Keratinocyte (primary cell): ENCODE results near the gene ADAMTS16.

ENCODE experiments used
- EZH2 ChIP-seq: IDR thresholded peaks from one replicate; pipeline ENCODE4 v1.6.1; 2012; ENCODE audit warnings: inconsistent platforms, mild to moderate bottlenecking, low read length, moderate library complexity
- TF ChIP-seq, protein P1 (sequence below), 3 experiments: IDR thresholded peaks in 1 of 3; conservative IDR thresholded peaks in 1 of 3; optimal IDR thresholded peaks in 1 of 3; 2 replicates in 2 of 3; 3 replicates in 1 of 3; pipeline versions ENCODE3 to v1.5.1; 2011; ENCODE audit warnings: low read length in 3 of 3, mild to moderate bottlenecking in 3 of 3, moderate library complexity in 2 of 3, control low read depth in 1 of 3, inconsistent platforms in 1 of 3; ENCODE audit not compliant: insufficient read depth in 2 of 3; ENCODE audit errors: extremely low read depth in 1 of 3

DNA sequence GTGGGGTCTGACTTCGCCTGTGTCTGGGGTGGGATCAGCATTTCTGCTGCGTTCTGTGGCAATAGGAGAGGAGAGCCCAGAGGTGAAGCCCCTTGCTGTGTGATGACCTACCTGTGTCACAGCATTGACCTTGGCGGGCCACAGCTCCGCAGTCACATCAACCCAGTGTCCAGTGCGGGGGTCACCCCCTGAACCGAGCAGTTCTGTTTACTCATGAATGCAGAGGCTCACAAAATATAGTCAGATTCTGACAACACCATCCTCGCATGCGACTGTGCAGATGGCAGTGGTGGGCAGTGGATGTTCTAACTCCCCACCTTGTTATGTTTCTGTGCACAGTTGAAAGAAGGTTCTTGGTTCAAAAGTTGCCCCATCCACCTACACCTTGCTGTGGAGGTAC lies 100.1 kb downstream of the ADAMTS16 start:
- TF ChIP-seq, protein P1, sequence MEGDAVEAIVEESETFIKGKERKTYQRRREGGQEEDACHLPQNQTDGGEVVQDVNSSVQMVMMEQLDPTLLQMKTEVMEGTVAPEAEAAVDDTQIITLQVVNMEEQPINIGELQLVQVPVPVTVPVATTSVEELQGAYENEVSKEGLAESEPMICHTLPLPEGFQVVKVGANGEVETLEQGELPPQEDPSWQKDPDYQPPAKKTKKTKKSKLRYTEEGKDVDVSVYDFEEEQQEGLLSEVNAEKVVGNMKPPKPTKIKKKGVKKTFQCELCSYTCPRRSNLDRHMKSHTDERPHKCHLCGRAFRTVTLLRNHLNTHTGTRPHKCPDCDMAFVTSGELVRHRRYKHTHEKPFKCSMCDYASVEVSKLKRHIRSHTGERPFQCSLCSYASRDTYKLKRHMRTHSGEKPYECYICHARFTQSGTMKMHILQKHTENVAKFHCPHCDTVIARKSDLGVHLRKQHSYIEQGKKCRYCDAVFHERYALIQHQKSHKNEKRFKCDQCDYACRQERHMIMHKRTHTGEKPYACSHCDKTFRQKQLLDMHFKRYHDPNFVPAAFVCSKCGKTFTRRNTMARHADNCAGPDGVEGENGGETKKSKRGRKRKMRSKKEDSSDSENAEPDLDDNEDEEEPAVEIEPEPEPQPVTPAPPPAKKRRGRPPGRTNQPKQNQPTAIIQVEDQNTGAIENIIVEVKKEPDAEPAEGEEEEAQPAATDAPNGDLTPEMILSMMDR (optimal IDR thresholded peaks at IDR 0.05 in 1 of 3, IDR thresholded peaks at IDR 0.05 in 1 of 3, conservative IDR thresholded peaks at IDR 0.05 in 1 of 3; ENCODE audit: extremely low read depth in 1 of 3, insufficient read depth in 2 of 3, low read length in 3 of 3), result no peak
- no peak for TF ChIP-seq EZH2
